DND-41 (cell line): Measurements from ENCODE around the gene ZNF580.

Experiments used
- ATAC-seq: fragments of 200-7000 bp; cut with Tn5 transposase; 3 replicates; pipeline ENCODE4 v1.9.1; 2021; ENCODE audit warnings: low read depth; ENCODE audit not compliant: insufficient read depth
- DNase-seq: peaks from one replicate; pipeline ENCODE4 v3.0.0-alpha.2; 2020
- H2AFZ ChIP-seq: 2 replicates; pipeline ENCODE4 v1.6.0; 2012; ENCODE audit warnings: low read depth, low read length
- H3K27ac ChIP-seq: 2 replicates; pipeline ENCODE4 v1.5.1; 2012; ENCODE audit warnings: low read length, inconsistent platforms
- H3K27me3 ChIP-seq: fragments of 200-600 bp; sonication (generic); 2 replicates; pipeline ENCODE4 v1.6.0; 2012; ENCODE audit warnings: low read length, mild to moderate bottlenecking, inconsistent platforms; ENCODE audit not compliant: insufficient read depth, poor library complexity
- H3K36me3 ChIP-seq: 2 replicates; pipeline ENCODE4 v1.5.1; 2012; ENCODE audit warnings: low read length, inconsistent platforms; ENCODE audit not compliant: insufficient read depth
- H3K4me1 ChIP-seq: 2 replicates; pipeline ENCODE4 v1.5.1; 2012; ENCODE audit warnings: mild to moderate bottlenecking, low read length; ENCODE audit not compliant: insufficient read depth
- H3K4me2 ChIP-seq: 2 replicates; pipeline ENCODE4 v1.6.0; 2012; ENCODE audit warnings: mild to moderate bottlenecking, moderate library complexity, low read length, inconsistent platforms; ENCODE audit not compliant: insufficient read depth
- H3K4me3 ChIP-seq, 2 experiments: fragments of 200-600 bp in 1 of 2; shearing (Covaris generic) in 1 of 2; 2 replicates each; pipeline ENCODE4 v1.5.1; 2012 to 2016; ENCODE audit warnings: inconsistent platforms in 2 of 2, low read length in 2 of 2, mild to moderate bottlenecking in 2 of 2, low read depth in 1 of 2, moderate library complexity in 1 of 2
- H3K79me2 ChIP-seq: 2 replicates; pipeline ENCODE4 v1.6.0; 2012; ENCODE audit warnings: low read length, inconsistent platforms; ENCODE audit not compliant: insufficient read depth
- H3K9ac ChIP-seq: 2 replicates; pipeline ENCODE4 v1.6.0; 2012; ENCODE audit warnings: low read depth, mild to moderate bottlenecking, inconsistent platforms, low read length, moderate library complexity
- H3K9me3 ChIP-seq: 2 replicates; pipeline ENCODE4 v1.5.1; 2012; ENCODE audit warnings: low read length, moderate library complexity, mild to moderate bottlenecking, inconsistent platforms; ENCODE audit not compliant: insufficient read depth, severe bottlenecking
- H4K20me1 ChIP-seq: 2 replicates; pipeline ENCODE4 v1.6.0; 2012; ENCODE audit warnings: low read length; ENCODE audit not compliant: insufficient read depth
- CTCF ChIP-seq: IDR thresholded peaks from 2 replicates; pipeline ENCODE4 v1.5.1; 2012; ENCODE audit warnings: borderline replicate concordance, low read length, moderate library complexity, mild to moderate bottlenecking; ENCODE audit not compliant: poor library complexity, severe bottlenecking; ENCODE audit errors: extremely low read depth
- EZH2 ChIP-seq: IDR thresholded peaks from 3 replicates; pipeline ENCODE4 v1.6.1; 2012; ENCODE audit warnings: borderline replicate concordance, low read depth, mild to moderate bottlenecking, moderate library complexity, low read length, inconsistent platforms; ENCODE audit not compliant: severe bottlenecking

The ZNF580 gene

GRCh38 chr19:55601084-55601483 lies 39.7 kb upstream of the ZNF580 start:
- no peak for DNase-seq
- peaks cover 22% of the 10 kb centered on the region for H3K79me2 ChIP-seq
- peak overlapping the region; percentile 66 to 76; a peak in 3 of 4 replicates for H3K4me3 ChIP-seq
- H3K36me3 ChIP-seq = peaks cover 17% of the 10 kb centered on the region
- ATAC-seq = no peak
- no peaks in the 10 kb centered on the region for H3K27me3 ChIP-seq
- H3K27ac ChIP-seq = peak overlapping the region; percentile 93
- H3K4me2 ChIP-seq = peak overlapping the region; percentile 93
- H3K9me3 ChIP-seq = no peaks in the 10 kb centered on the region
- TF ChIP-seq EZH2 (no peak), CTCF (no peak)
- peaks cover 46% of the 10 kb centered on the region for H3K4me1 ChIP-seq
- H2AFZ ChIP-seq = peak overlapping the region; percentile 81
- H4K20me1 ChIP-seq = no peaks in the 10 kb centered on the region
- H3K9ac ChIP-seq = peak overlapping the region; percentile 99

DNA sequence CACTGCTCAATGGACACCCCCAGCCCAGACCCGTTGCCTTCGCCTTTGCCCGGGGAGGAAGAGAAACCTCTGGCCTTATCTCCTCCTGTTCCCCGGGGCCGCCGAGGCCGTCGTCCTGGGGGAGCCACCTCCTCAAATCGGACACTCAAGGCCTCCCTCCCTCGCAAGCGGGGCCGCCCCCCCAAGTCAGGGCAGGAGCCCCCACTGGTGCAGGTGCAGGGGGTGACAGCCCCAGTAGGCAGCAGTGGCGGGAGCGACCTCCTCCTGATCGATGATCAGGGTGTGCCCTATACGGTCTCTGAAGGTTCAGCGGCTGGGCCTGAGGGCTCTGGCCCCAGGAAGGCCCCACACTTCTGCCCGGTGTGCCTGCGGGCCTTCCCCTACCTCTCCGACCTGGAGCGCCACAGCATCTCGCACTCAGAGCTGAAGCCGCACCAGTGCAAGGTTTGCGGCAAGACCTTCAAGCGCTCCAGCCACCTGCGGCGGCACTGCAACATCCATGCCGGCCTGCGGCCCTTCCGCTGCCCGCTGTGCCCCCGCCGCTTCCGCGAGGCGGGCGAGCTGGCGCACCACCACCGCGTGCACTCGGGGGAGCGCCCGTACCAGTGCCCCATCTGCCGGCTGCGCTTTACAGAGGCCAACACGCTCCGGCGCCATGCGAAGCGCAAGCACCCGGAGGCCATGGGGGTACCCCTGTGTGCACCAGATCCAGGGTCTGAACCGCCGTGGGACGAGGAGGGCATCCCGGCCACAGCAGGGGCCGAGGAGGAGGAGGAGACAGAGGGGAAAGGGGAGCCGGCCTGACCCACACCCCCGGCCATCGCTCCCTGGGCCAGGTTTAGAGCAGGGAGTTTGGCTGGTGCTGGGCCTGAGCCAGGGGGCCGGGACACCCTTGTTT lies 38.4 kb upstream of the ZNF580 start:
- Histone ChIP-seq H4K20me1 (no peaks in the 10 kb centered on the region), H2AFZ (no peak overlapping the region), H3K27ac (no peak overlapping the region), H3K27me3 (no peaks in the 10 kb centered on the region), H3K9me3 (no peaks in the 10 kb centered on the region), H3K4me2 (no peak overlapping the region), H3K79me2 (peaks cover 35% of the 10 kb centered on the region), H3K36me3 (peaks cover 15% of the 10 kb centered on the region), H3K4me1 (peaks cover 58% of the 10 kb centered on the region), H3K9ac (no peak overlapping the region), H3K4me3 (no peak overlapping the region)
- DNase-seq (no peak), ATAC-seq (no peak)
- TF ChIP-seq EZH2 = no peak

DNA sequence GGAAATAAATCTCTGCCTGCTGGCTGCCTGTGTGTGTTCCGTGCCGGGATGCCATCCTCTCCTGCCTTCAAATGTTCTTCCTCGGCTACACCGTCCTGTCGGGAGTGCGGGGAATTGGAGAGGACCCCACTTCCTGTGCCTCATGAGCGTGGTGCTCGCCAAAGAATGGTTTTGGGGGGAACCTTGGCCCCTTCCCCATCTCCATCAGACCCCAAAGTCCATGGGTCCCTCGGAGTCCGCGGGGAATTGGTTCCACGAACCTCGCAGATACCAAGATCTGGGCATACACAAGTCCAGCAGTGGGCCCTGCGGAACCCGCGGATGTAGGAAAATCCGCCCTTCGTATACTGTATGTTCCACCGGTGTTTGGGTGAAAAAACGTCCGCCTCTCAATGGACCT lies 37.7 kb upstream of the ZNF580 start:
- H4K20me1 ChIP-seq = no peaks in the 10 kb centered on the region
- H3K27me3 ChIP-seq = no peaks in the 10 kb centered on the region
- no peak overlapping the region for H2AFZ ChIP-seq
- no peak overlapping the region for H3K27ac ChIP-seq
- no peak overlapping the region for H3K4me3 ChIP-seq
- no peak overlapping the region for H3K4me2 ChIP-seq
- H3K79me2 ChIP-seq = peaks cover 36% of the 10 kb centered on the region
- TF ChIP-seq CTCF (no peak), EZH2 (no peak)
- no peak overlapping the region for H3K9ac ChIP-seq
- peaks cover 9% of the 10 kb centered on the region for H3K36me3 ChIP-seq
- no peaks in the 10 kb centered on the region for H3K9me3 ChIP-seq
- no peak for DNase-seq
- ATAC-seq = no peak
- peaks cover 62% of the 10 kb centered on the region for H3K4me1 ChIP-seq

DNA sequence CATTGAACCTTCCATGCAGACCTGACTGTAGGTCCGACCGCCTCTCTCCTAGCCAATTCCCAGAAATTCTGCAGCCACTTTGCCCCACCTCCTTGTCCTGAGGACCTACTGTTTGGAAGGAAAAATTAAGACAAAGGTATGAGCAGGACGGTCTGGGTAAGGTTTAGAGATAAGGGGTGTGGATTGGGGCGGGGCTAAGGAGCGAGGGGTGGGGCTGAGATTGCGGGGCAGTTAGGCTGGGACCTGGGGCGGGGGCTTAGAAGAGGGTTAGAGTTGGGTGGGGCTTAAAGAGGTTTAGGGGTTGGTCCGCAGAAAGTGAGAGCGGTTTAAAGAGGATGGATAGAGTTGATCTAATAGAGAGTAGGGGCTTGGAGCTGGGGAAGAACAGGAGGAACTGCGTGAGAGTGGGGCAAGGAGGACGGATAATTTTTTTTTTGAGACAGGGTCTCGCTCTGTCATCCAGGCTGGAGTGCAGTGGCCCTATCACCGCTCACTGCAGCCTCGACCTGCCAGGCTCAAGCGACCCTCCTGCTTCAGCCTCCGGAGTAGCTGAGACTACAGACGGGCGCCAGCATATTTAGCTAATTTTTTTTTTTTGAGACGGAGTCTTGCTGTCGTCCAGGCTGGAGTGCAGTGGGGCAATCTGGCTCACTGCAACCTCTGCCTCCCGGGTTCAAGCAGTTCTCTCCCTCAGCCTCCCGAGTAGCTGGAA lies 37.1 kb upstream of the ZNF580 start:
- H3K79me2 ChIP-seq = peaks cover 36% of the 10 kb centered on the region
- H4K20me1 ChIP-seq = peaks cover 3% of the 10 kb centered on the region; the same call in 1 of the 2 replicates
- TF ChIP-seq CTCF (no peak), EZH2 (no peak)
- no peaks in the 10 kb centered on the region for H3K27me3 ChIP-seq
- no peak for DNase-seq
- H2AFZ ChIP-seq = no peak overlapping the region
- no peaks in the 10 kb centered on the region for H3K9me3 ChIP-seq
- H3K4me2 ChIP-seq = peak overlapping the region; percentile 95
- ATAC-seq = no peak
- H3K9ac ChIP-seq = peak overlapping the region; percentile 95; the same call in 1 of the 2 replicates
- peak overlapping the region in 1 of 2 experiments; percentile 83; a peak in 1 of 4 replicates for H3K4me3 ChIP-seq
- H3K36me3 ChIP-seq = peaks cover 11% of the 10 kb centered on the region
- peak overlapping the region; percentile 25; the same call in 1 of the 2 replicates for H3K27ac ChIP-seq
- H3K4me1 ChIP-seq = peaks cover 58% of the 10 kb centered on the region
